SH-SY5Y (cell line): ENCODE data around the gene PRG3.

ENCODE experiments used
- GATA2 ChIP-seq: IDR thresholded peaks from 2 replicates; pipeline ENCODE4 v1.6.1; 2011; ENCODE audit warnings: mild to moderate bottlenecking, low read depth, low read length
- GATA3 ChIP-seq: IDR thresholded peaks from 2 replicates; pipeline ENCODE4 v1.6.1; 2011; ENCODE audit warnings: low read depth, mild to moderate bottlenecking, low read length, moderate library complexity

GRCh38 chr11:57421066-57421465, 40.1 kb upstream of the PRG3 start:
- TF ChIP-seq GATA2 (no peak), GATA3 (no peak)
